H9 (cell line): ENCODE data around the gene EBP. TPM values are rescaled to one million over a fixed set of nuclear protein-coding genes. Genes with fewer than 3 reads are reported as not detected.

Experiments used
- DNase-seq: peaks from one replicate; pipeline ENCODE4 v3.0.0-alpha.2; 2017
- H2AFZ ChIP-seq: one replicate; pipeline ENCODE4 v1.6.1; 2013; ENCODE audit warnings: mild to moderate bottlenecking, low read length, control low read depth, moderate library complexity
- H2AK5ac ChIP-seq: 2 replicates; pipeline ENCODE4 v1.6.1; 2013; ENCODE audit warnings: low read length, control low read depth, mixed read lengths; ENCODE audit not compliant: insufficient read length
- H2BK120ac ChIP-seq: one replicate; pipeline ENCODE4 v1.6.1; 2013; ENCODE audit warnings: low read depth, mild to moderate bottlenecking, low read length, control low read depth, inconsistent platforms; ENCODE audit not compliant: poor library complexity, severe bottlenecking
- H2BK12ac ChIP-seq: 2 replicates; pipeline ENCODE4 v1.6.1; 2013; ENCODE audit warnings: low read length, control low read depth, mixed read lengths, low read depth; ENCODE audit not compliant: insufficient read length
- H2BK15ac ChIP-seq: 2 replicates; pipeline ENCODE4 v1.6.1; 2013; ENCODE audit warnings: low read depth, low read length, control low read depth
- H2BK20ac ChIP-seq: one replicate; pipeline ENCODE4 v1.6.1; 2013; ENCODE audit warnings: low read depth, mild to moderate bottlenecking, low read length, control low read depth, inconsistent platforms; ENCODE audit not compliant: poor library complexity, severe bottlenecking
- H2BK5ac ChIP-seq: 2 replicates; pipeline ENCODE4 v1.6.1; 2013; ENCODE audit warnings: low read length, control low read depth, mixed read lengths; ENCODE audit not compliant: insufficient read length
- H3K14ac ChIP-seq: 2 replicates; pipeline ENCODE4 v1.6.1; 2013; ENCODE audit warnings: low read length, control low read depth; ENCODE audit not compliant: insufficient read depth
- H3K18ac ChIP-seq: 2 replicates; pipeline ENCODE4 v1.6.1; 2013; ENCODE audit warnings: low read depth, mild to moderate bottlenecking, mixed read lengths, low read length, control low read depth; ENCODE audit not compliant: insufficient read length
- H3K23ac ChIP-seq: 2 replicates; pipeline ENCODE4 v1.6.1; 2013; ENCODE audit warnings: low read length, control low read depth, mixed read lengths, low read depth; ENCODE audit not compliant: insufficient read length
- H3K23me2 ChIP-seq: 2 replicates; pipeline ENCODE4 v1.6.1; 2013; ENCODE audit warnings: low read depth, mild to moderate bottlenecking, mixed read lengths, low read length, control low read depth; ENCODE audit not compliant: insufficient read length, poor library complexity, severe bottlenecking
- H3K27ac ChIP-seq: 2 replicates; pipeline ENCODE4 v1.5.1; 2013; ENCODE audit warnings: low read length, control low read depth, mixed read lengths, low read depth; ENCODE audit not compliant: insufficient read length
- H3K27me3 ChIP-seq: 2 replicates; pipeline ENCODE4 v1.6.1; 2013; ENCODE audit warnings: low read length, control low read depth, inconsistent platforms; ENCODE audit not compliant: insufficient read depth
- H3K4ac ChIP-seq: 2 replicates; pipeline ENCODE4 v1.6.1; 2013; ENCODE audit warnings: low read depth, mild to moderate bottlenecking, control low read depth, inconsistent platforms, low read length, moderate library complexity
- H3K4me1 ChIP-seq: 2 replicates; pipeline ENCODE4 v1.6.1; 2013; ENCODE audit warnings: low read length, control low read depth, inconsistent platforms; ENCODE audit not compliant: insufficient read depth
- H3K4me2 ChIP-seq: 2 replicates; pipeline ENCODE4 v1.6.1; 2013; ENCODE audit warnings: low read length, control low read depth, mixed read lengths; ENCODE audit not compliant: insufficient read length, insufficient read depth
- H3K56ac ChIP-seq: 2 replicates; pipeline ENCODE4 v1.6.1; 2013; ENCODE audit warnings: low read depth, mild to moderate bottlenecking, mixed read lengths, low read length, control low read depth; ENCODE audit not compliant: insufficient read length
- H3K79me1 ChIP-seq: 2 replicates; pipeline ENCODE4 v1.6.1; 2013; ENCODE audit warnings: low read depth, mild to moderate bottlenecking, moderate library complexity, low read length, control low read depth, inconsistent platforms; ENCODE audit not compliant: insufficient read depth, poor library complexity, severe bottlenecking
- H3K79me2 ChIP-seq: 2 replicates; pipeline ENCODE4 v1.6.1; 2013; ENCODE audit warnings: low read length, control low read depth, inconsistent platforms; ENCODE audit not compliant: insufficient read depth
- H3K9ac ChIP-seq: 2 replicates; pipeline ENCODE4 v1.6.1; 2013; ENCODE audit warnings: low read length, control low read depth, mixed read lengths; ENCODE audit not compliant: insufficient read length; ENCODE audit errors: extremely low read depth
- H3K9me3 ChIP-seq: one replicate; pipeline ENCODE4 v1.6.1; 2013; ENCODE audit warnings: low read depth, low read length, inconsistent platforms; ENCODE audit not compliant: control insufficient read depth
- H3T11ph ChIP-seq: one replicate; pipeline ENCODE4 v1.6.1; 2013; ENCODE audit warnings: mild to moderate bottlenecking, low read length, control low read depth, inconsistent platforms
- H4K20me1 ChIP-seq: one replicate; pipeline ENCODE4 v1.6.1; 2013; ENCODE audit not compliant: control insufficient read depth, insufficient read length, insufficient read depth
- H4K5ac ChIP-seq: 2 replicates; pipeline ENCODE4 v1.6.1; 2013; ENCODE audit warnings: low read depth, mild to moderate bottlenecking, mixed read lengths, low read length, control low read depth; ENCODE audit not compliant: insufficient read length
- H4K8ac ChIP-seq: replicated peaks from 2 replicates; pipeline ENCODE4 v1.6.1; 2013; ENCODE audit warnings: low read length, control low read depth, mixed read lengths, low read depth; ENCODE audit not compliant: insufficient read length
- H4K91ac ChIP-seq: 2 replicates; pipeline ENCODE4 v1.6.1; 2013; ENCODE audit warnings: low read depth, mild to moderate bottlenecking, moderate library complexity, mixed read lengths, low read length, control low read depth; ENCODE audit not compliant: insufficient read length
- H3K27ac Mint-ChIP-seq, 3 experiments: 2 replicates in 2 of 3; 3 replicates in 1 of 3; pipeline ENCODE4 v1.8.0; 2020 to 2021; ENCODE audit warnings: mixed read lengths in 3 of 3, mild to moderate bottlenecking in 1 of 3, moderate library complexity in 1 of 3
- H3K27me3 Mint-ChIP-seq: 2 replicates; pipeline ENCODE4 v1.8.0; 2021; ENCODE audit warnings: low read depth, mild to moderate bottlenecking, moderate library complexity, mixed read lengths
- H3K36me3 Mint-ChIP-seq, 3 experiments: 2 replicates in 2 of 3; 3 replicates in 1 of 3; pipeline ENCODE4 v1.8.0; 2020 to 2021; ENCODE audit warnings: low read depth in 3 of 3, mixed read lengths in 3 of 3; ENCODE audit not compliant: insufficient read depth in 1 of 3
- H3K4me1 Mint-ChIP-seq, 2 experiments: 2 replicates each; pipeline ENCODE4 v1.8.0; 2020; ENCODE audit warnings: mixed read lengths in 2 of 2
- H3K4me3 Mint-ChIP-seq, 2 experiments: 2 replicates in 1 of 2; 3 replicates in 1 of 2; pipeline ENCODE4 v1.8.0; 2020 to 2021; ENCODE audit warnings: mild to moderate bottlenecking in 2 of 2, mixed read lengths in 2 of 2, moderate library complexity in 1 of 2
- H3K9me3 Mint-ChIP-seq, 2 experiments: 2 replicates in 1 of 2; 3 replicates in 1 of 2; pipeline ENCODE4 v1.8.0; 2020; ENCODE audit warnings: mild to moderate bottlenecking in 2 of 2, mixed read lengths in 2 of 2, moderate library complexity in 1 of 2
- WGBS: extraction: QIAGEN DNeasy Blood & Tissue Kit; methylation state at CpG from one replicate; pipeline ENCODE4 v1.1.7; 2013; ENCODE audit warnings: missing lambda C conversion rate, low lambda C conversion rate, mixed read lengths; ENCODE audit not compliant: insufficient read length; ENCODE audit errors: extremely low coverage; 5-methylcytosine and 5-hydroxymethylcytosine counted together
- total RNA-seq: library from RNA; stranded (reverse); gene quantifications from 2 replicates; pipeline ENCODE4 v1.2.1, GENCODE V29; 2021
- TF ChIP-seq, protein P1 (sequence below): fragments of 200-600 bp; sonication (generic); conservative IDR thresholded peaks from 3 replicates; pipeline ENCODE4 v1.8.0; 2021; ENCODE audit warnings: antibody characterized with exemption, mild to moderate bottlenecking

The EBP gene
- total RNA-seq, 1 experiment from 2014 or later: 117 TPM

DNA sequence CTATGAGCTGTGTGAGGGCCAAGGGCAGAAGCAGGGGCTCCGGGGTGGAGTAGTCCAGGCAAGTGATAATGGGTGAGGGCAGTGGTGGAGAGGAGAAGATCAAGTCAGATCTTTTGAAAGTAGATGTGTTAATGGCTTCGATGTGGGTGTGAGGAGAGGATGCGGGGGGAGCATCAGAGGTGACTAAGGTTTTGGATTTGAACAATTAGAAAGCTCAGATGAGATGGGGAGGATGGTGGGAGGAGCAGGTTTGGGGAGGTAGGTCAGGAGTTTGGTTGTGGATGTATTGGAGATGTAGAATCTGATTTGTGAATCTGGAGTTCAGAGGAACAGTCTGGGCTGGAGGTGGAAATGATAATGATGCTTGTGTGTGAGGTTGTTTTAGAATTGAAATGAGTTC is 41.0 kb upstream of the EBP start:
- TF ChIP-seq, protein P1, sequence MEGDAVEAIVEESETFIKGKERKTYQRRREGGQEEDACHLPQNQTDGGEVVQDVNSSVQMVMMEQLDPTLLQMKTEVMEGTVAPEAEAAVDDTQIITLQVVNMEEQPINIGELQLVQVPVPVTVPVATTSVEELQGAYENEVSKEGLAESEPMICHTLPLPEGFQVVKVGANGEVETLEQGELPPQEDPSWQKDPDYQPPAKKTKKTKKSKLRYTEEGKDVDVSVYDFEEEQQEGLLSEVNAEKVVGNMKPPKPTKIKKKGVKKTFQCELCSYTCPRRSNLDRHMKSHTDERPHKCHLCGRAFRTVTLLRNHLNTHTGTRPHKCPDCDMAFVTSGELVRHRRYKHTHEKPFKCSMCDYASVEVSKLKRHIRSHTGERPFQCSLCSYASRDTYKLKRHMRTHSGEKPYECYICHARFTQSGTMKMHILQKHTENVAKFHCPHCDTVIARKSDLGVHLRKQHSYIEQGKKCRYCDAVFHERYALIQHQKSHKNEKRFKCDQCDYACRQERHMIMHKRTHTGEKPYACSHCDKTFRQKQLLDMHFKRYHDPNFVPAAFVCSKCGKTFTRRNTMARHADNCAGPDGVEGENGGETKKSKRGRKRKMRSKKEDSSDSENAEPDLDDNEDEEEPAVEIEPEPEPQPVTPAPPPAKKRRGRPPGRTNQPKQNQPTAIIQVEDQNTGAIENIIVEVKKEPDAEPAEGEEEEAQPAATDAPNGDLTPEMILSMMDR: no peak
- H4K5ac ChIP-seq: no peak overlapping the region

More for the DNA sequence above, 41.0 kb upstream of the EBP start:
- no peak overlapping the region for H3K27ac Mint-ChIP-seq
- Histone ChIP-seq H2BK20ac (no peak overlapping the region), H3K56ac (no peak overlapping the region), H4K8ac (no peak overlapping the region), H2BK15ac (no peak overlapping the region), H3K27me3 (no peaks in the 10 kb centered on the region), H3K4ac (no peak overlapping the region), H2BK120ac (no peak overlapping the region), H2AK5ac (no peak overlapping the region), H3K9me3 (peaks cover 35% of the 10 kb centered on the region), H4K20me1 (no peaks in the 10 kb centered on the region), H3K27ac (no peak overlapping the region), H3K18ac (no peak overlapping the region), H3K79me1 (no peaks in the 10 kb centered on the region), H3K4me2 (no peak overlapping the region), H3K9ac (no peak overlapping the region), H3K14ac (no peak overlapping the region), H2BK5ac (no peak overlapping the region), H3K4me1 (no peaks in the 10 kb centered on the region), H2AFZ (no peak overlapping the region), H3K79me2 (peaks cover 3% of the 10 kb centered on the region; the same call in 1 of the 2 replicates), H4K91ac (no peak overlapping the region), H3K23ac (no peak overlapping the region), H2BK12ac (no peak overlapping the region), H3T11ph (no peak overlapping the region), H3K23me2 (no peaks in the 10 kb centered on the region)
- H3K4me3 Mint-ChIP-seq: no peak overlapping the region
- H3K36me3 Mint-ChIP-seq: peaks cover 32 to 71% (median 52%) of the 10 kb centered on the region in 3 experiments
- peaks cover 1% of the 10 kb centered on the region for H3K27me3 Mint-ChIP-seq
- H3K4me1 Mint-ChIP-seq: peaks cover 6 to 7% of the 10 kb centered on the region in 2 experiments
- WGBS: no CpG with 5 or more reads among the region's 3 CpGs
- no peak for DNase-seq
- H3K9me3 Mint-ChIP-seq: peaks cover 65 to 75% of the 10 kb centered on the region in 2 experiments
